Neutrophil (primary cell): ENCODE measurements around the gene RAPGEF1.
A peak's percentile ranks its signal among the peaks of the same experiment; 100 is the strongest.

ENCODE experiments used
- H3K27ac ChIP-seq: fragments of 200-600 bp; sonication (generic); 2 replicates; pipeline ENCODE4 v1.5.1; 2016; ENCODE audit warnings: mild to moderate bottlenecking, moderate library complexity
- H3K27me3 ChIP-seq: fragments of 200-600 bp; sonication (generic); 2 replicates; pipeline ENCODE4 v1.6.0; 2016; ENCODE audit warnings: mild to moderate bottlenecking
- H3K36me3 ChIP-seq: fragments of 200-600 bp; sonication (generic); 2 replicates; pipeline ENCODE4 v1.5.1; 2017
- H3K4me1 ChIP-seq, 2 experiments: fragments of 200-600 bp in 1 of 2; sonication (generic) in 1 of 2; 1 replicate in 1 of 2; 2 replicates in 1 of 2; pipeline versions ENCODE4 v1.5.1 to v1.6.1; 2013 to 2016; ENCODE audit warnings: low read depth in 1 of 2, low read length in 1 of 2, mild to moderate bottlenecking in 1 of 2, moderate library complexity in 1 of 2; ENCODE audit not compliant: control insufficient read depth in 1 of 2, insufficient read depth in 1 of 2
- H3K4me3 ChIP-seq, 2 experiments: fragments of 200-600 bp in 1 of 2; sonication (generic) in 1 of 2; 1 replicate in 1 of 2; 2 replicates in 1 of 2; pipeline ENCODE4 v1.5.1; 2013 to 2016; ENCODE audit warnings: low read depth in 1 of 2, low read length in 1 of 2, mild to moderate bottlenecking in 1 of 2, moderate library complexity in 1 of 2
- H3K9me3 ChIP-seq: fragments of 200-600 bp; sonication (generic); 2 replicates; pipeline ENCODE4 v1.5.1; 2016
- CTCF ChIP-seq: fragments of 200-600 bp; sonication (generic); IDR thresholded peaks from 2 replicates; pipeline ENCODE4 v1.5.1; 2016; ENCODE audit warnings: antibody characterized with exemption

The RAPGEF1 gene

GRCh38 chr9:131636593-131636992, 103.3 kb downstream of the RAPGEF1 start:
- Histone ChIP-seq H3K27me3 (no peaks in the 10 kb centered on the region), H3K4me1 (peaks cover 25 to 28% of the 10 kb centered on the region in 2 experiments), H3K36me3 (peaks cover 26% of the 10 kb centered on the region), H3K4me3 (no peak overlapping the region), H3K9me3 (no peaks in the 10 kb centered on the region), H3K27ac (peak overlapping the region; percentile 97)
- TF ChIP-seq CTCF = no peak

- Histone ChIP-seq H3K27me3 (no peaks in the 10 kb centered on the region), H3K4me3 (peak overlapping the region; percentile 26 to 42), H3K9me3 (no peaks in the 10 kb centered on the region), H3K27ac (peak overlapping the region; percentile 97), H3K4me1 (peaks cover 28 to 29% of the 10 kb centered on the region in 2 experiments), H3K36me3 (peaks cover 25% of the 10 kb centered on the region)
- no peak for TF ChIP-seq CTCF
These were observed 104.0 kb downstream of the RAPGEF1 start for GRCh38 chr9:131635892-131636291.

GRCh38 chr9:131635285-131635684, 104.6 kb downstream of the RAPGEF1 start:
- Histone ChIP-seq H3K36me3 (peaks cover 22% of the 10 kb centered on the region), H3K4me3 (peak overlapping the region; percentile 26 to 42), H3K27ac (peak overlapping the region; percentile 97), H3K4me1 (peaks cover 32 to 34% of the 10 kb centered on the region in 2 experiments), H3K9me3 (no peaks in the 10 kb centered on the region), H3K27me3 (no peaks in the 10 kb centered on the region)
- peak; percentile 72 for TF ChIP-seq CTCF

GRCh38 chr9:131633491-131634031, 106.3 kb downstream of the RAPGEF1 start:
- H3K27me3 ChIP-seq = no peaks in the 10 kb centered on the region
- TF ChIP-seq CTCF = no peak
- peaks cover 21% of the 10 kb centered on the region for H3K36me3 ChIP-seq
- H3K9me3 ChIP-seq = no peaks in the 10 kb centered on the region
- H3K4me1 ChIP-seq = peaks cover 37 to 45% of the 10 kb centered on the region in 2 experiments
- peak overlapping the region; percentile 97 for H3K27ac ChIP-seq
- no peak overlapping the region for H3K4me3 ChIP-seq

- Histone ChIP-seq H3K9me3 (no peaks in the 10 kb centered on the region), H3K36me3 (peaks cover 10% of the 10 kb centered on the region), H3K4me1 (peaks cover 44 to 57% of the 10 kb centered on the region in 2 experiments), H3K27ac (peak overlapping the region; percentile 86), H3K27me3 (no peaks in the 10 kb centered on the region), H3K4me3 (no peak overlapping the region)
- no peak for TF ChIP-seq CTCF
These were observed 108.6 kb downstream of the RAPGEF1 start for GRCh38 chr9:131631306-131631705.
